Measurements from ENCODE around the gene CPLX1.
"Not testable (repeated sequence)": the region's sequence is repeated elsewhere in the genome, so short reads cannot be mapped to it uniquely, and the experiment has no call there.

The CPLX1 gene

DNA sequence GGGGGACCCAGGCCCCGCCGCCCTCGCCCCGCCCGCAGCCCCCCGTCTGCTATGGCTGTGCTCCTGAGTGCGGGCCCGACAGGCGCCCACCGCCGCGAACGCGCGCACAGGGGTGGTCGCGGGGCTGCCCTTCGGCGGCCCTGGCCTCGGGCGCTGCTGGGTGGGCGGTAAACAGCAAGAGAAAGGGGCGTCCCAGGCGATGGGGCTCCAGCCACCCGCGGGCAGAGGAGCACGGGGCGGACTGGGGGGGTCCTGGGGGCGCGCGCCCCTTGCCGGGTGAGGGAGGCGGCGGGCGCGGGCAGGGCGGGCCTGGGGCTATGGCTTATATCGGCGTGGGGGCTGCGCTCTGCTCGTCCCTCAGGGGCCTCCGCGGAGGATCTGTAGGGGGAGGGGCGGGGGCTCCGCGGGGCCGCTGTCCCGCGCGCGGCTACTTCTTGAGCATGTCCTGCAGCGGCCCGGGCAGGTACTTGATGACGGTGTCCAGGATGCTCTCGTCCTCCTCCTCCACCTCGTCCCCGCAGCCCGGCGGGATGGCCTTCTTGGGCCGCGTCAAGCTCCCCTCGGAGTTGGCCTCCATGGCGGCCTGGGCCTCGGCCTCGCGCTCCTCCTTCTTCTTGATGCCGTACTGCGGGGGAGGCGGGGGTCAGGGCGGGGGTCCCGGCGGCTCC lies 39.7 kb downstream of the CPLX1 start:
- H3K4me3 ChIP-seq (ENCODE audit: low read length), result no peak overlapping the region
- DNase-seq (ENCODE audit: low read depth, low spot score), result no peak

DNA sequence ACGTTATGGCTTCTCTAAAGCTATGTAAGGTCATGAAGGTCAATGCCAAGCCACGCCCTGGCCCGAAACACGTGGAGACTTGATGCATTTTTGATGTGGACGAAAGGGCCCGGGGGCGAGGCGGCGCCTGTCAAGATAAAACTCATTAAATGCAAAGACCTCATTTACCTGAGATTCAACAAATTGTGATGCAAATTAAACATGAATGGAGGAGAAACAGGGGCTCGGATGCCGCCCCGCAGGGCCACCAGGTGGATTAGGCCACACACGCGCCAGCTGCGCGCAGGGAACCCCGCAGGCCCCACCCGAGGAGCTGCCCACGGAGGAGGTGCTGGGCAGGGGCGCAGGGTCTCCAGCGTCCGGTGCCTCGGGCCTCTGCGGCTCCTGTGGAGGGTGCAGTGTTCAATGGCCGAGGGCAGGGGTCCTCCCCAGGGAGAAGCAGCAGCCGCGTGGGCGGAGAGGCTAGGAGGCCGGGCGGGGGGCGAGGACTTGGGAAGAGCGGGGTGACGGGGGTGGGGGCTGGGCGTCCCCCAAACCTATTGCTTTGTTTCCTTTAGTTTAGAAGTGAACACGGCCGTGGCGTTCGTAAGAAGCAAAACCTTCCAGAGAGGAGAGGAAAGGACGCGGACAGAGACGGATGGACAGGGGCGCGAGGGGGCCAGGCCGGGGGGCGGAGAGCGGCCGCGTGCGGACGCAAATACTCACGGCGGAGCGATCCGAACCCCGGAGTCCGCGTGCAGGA lies 40.4 kb downstream of the CPLX1 start:
- no peak overlapping the region for H3K4me3 ChIP-seq (ENCODE audit: low read length)
- no peak for DNase-seq (ENCODE audit: low read depth, low spot score)

DNA sequence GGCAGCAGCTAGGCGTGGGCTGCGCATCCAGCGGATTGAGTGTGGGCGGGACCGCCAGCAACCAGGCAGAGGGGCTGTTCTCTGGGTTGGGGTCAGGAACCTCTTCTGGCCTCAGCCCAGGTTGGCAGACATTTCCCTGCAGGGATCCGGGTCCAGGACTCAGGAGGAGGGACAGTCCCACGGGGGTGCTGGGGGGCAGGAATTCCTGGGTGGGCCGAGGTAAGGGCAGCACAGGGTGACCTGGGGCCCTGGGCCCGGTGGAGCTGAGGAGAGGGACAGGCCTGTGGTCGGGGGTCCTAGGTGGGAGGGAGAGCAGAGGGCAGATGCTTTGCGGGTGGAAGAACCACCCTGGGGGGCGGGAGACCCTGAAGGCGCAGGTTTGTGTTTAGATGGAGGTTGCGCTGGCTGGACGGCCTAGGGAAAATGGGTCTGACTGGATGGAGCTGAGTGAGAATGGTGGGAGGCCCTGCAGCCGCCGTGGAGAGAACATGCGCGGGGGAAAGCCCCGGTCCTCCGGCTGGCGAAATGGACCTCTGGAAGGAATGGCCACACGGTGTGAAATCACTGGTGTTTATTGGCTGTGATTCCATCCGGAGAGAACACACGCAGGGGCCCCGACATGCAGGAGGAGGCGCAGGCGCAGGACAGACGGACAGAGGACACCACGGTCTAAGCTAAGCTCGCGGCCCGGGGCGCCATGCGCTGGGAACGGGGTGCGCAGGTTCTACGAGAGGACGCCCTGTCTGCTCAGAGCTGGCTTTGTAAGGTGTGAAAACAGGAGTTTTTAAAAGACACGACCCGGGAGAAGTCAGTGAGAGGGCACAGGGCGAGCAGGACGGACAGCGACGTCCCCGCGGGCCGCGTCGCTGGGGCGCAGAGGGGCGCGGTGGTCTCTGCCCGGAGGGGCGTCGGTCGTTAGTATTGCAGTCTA lies 41.3 kb downstream of the CPLX1 start:
- H3K4me3 ChIP-seq (ENCODE audit: low read length), result no peak overlapping the region
- no peak for DNase-seq (ENCODE audit: low read depth, low spot score)

DNA sequence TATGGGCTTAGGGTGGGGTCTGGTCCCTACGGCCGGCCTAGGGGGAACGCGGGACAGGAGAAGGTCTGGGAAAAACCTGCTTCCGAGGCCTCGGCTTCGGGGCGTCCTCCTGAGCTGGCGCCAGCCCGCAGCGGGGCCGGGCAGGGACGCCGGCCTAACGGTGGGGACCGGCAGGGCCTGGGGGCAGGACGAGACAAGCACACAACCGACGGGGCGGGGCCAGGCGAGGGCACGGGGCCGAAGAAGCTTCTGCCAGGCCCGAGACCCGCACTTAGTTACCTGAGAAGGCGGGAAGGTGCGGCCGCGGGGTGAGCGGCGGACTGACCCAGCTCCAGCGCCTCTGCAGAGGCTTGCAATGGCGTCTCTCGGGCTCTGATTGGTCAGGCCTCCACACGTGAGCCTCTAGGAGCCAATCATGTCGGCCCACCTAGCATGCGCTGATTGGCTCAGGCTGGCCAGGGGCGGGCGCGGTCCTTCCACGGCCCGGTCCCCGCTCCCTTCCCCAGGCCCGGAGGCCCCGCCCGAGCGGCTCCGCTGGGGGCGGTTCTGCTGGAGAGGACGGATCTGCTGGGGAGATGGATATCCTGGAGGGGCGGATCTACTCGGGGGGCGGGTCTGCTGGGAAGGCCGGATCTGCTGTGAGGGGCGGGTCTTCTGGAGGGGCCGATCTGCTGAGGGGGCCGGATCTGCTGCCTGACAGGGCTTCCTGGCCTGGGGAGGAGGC lies 44.3 kb downstream of the CPLX1 start:
- peak overlapping the region; percentile 89 for H3K4me3 ChIP-seq (ENCODE audit: low read length)
- DNase-seq (ENCODE audit: low read depth, low spot score), result peak; percentile 98

DNA sequence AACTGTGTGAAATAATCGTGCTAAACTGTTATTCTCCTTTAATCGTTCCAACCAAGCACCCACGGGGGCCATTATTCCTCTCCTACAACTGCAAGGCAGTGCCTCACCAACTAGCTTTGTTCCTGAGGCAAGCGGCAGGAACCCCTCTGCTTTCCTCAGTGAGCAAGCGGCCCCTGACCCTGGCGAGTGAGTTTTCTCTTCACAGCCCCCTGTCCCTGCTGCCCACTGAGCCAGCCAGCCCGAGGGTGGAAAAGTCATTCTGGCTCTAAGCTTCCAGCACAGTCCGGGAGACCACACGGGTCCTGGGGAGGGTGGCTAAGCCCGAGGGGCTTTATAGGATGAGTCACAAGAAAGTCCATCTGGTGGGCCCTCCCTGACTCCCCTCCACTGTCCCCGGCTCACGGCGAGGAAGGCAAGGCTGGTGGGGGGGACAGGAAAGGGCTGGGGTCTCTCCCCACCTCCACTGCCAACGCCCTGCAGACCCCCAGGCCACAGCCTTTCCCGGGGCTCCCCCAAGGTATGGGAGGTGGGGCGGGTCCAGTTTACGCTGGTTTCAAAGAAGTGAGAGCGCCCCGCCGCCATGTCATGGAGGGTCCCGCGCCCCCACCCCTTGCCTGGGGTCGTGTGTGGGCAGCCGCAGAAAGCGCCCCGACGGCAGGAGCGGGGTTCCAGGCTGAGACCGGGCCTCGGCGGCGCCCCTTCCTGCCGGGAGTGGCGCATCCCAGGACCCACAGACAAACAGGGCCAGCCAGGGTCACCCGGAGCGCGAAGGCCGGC lies 45.0 kb downstream of the CPLX1 start:
- peak overlapping the region; percentile 89 for H3K4me3 ChIP-seq (ENCODE audit: low read length)
- no peak for DNase-seq (ENCODE audit: low read depth, low spot score)

DNA sequence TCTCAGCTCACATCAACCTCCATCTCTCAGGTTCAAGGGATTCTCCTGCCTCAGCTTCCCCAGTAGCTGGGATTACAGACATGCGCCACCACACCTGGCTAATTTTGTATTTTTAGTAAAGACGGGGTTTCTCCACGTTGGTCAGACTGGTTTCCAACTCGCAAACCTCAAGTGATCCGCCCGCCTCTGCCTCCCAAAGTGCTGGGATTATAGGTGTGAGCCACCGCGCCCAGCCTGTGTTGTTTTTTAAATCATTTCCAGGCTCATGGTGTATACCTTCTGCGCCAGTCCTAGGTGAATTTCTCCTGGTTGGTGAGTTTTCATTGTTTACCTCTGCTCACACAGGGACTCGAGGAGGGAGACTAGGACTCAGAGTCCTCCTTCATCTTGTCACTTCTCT lies 45.7 kb downstream of the CPLX1 start:
- peak overlapping the region; percentile 89 for H3K4me3 ChIP-seq (ENCODE audit: low read length)
- not testable (repeated sequence) for DNase-seq (ENCODE audit: low read depth, low spot score)

DNA sequence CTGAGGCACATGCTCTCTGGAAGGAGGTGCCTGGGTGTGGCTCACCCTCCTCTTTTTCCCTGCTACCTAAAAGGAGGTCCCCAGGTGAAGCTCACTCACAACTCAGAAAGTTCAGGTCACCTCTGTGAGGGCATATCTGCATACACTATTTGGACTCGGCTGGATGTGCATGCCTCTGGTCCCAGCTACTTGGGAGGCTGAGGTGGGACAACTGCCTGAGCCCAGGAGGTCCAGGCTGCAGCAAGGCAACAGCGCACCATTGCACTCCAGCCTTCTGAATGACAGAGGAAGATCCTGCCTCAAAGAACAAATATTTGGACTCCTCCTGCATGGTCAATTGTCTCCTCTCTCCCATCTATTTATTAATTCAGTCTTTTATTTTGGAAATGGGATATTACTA lies 46.4 kb downstream of the CPLX1 start:
- H3K4me3 ChIP-seq (ENCODE audit: low read length), result no peak overlapping the region
- DNase-seq (ENCODE audit: low read depth, low spot score), result no peak

DNA sequence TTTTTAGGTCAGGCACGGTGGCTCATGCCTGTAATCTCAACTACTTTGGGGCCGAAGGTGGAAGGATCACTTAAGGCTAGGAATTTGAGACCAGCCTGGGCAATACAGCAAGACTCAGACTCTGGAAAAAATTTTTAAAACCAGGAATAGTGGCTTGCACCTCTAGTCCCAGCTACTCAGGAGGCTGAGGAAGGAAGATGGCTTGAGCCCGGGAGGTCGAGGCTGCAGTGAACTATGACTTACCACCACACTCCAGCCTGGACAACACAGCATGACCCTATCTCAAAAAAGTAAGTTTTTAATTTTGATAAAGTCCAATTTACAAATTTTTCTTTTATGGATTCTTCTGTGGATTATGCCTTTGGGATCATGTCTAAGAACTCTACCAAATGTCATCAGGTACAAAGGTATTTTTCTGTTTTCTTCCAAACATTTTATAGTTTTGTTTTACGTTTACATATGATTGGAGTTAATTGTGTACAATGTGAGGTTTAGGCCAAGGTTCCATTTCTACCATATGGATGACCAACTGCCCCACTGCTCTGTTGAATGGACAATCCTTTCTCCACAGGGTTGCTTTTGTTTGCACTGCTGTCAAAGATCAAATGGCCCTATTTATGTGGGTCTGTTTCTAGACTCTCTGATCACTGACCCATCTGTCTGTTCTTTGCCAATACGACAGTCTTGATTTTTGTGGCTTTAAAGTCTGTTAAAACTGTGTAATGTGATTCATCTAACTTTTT lies 48.2 kb downstream of the CPLX1 start:
- no peak overlapping the region for H3K4me3 ChIP-seq (ENCODE audit: low read length)
- DNase-seq (ENCODE audit: low read depth, low spot score), result no peak

DNA sequence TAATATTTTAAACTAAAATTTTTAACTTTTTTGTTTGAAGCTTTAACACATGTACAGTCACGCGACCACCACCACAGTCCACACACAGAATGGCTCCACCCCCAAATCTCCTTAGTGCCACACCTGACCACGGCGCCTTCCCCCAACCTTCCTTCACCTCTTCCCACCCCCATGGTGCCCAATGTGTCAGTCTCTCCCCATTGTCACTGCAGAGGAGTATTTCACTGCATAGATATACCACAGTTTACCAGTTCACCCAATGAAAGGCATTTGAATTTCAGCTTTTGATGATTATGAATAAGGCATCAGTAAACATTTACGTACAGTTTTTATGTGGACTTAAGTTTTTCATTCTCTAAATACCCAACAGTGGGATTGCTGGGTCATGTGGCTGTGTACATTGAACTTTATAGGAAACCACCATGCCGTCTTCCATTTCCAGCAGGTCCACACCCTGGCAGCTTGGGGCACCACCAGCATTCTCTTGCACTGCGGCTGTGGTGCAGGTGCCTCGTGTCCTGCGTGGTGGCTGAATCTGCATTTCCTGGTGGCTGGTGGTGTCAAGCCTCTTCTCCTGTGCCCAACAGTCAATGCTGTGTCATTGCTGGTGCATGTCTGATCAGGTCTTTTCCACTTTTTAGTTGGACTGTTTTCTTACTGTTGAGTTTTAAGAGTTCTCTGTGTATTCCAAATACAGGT lies 49.0 kb downstream of the CPLX1 start:
- DNase-seq (ENCODE audit: low read depth, low spot score), result no peak

DNA sequence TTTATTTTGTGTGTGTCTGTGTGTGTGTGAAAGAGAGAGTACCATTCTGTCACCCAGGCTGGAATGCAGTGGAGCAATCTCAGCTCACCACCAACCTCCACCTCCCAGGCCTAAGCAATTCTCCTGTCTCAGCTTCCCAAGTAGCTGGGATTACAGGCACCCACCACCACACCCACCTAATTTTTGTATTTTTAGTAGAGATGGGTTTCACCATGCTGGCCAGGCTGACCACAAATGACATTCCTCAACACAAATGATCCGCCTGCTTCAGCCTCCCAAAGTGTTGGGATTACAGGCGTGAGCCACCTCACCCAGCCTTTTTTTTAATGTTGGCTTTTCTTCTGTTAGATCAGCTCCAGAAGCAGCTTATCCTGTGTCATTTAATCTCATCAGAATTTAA lies 50.4 kb downstream of the CPLX1 start:
- H3K4me3 ChIP-seq (ENCODE audit: low read length); DNase-seq (ENCODE audit: low read depth, low spot score): not testable (repeated sequence)

More for the DNA sequence above, 49.0 kb downstream of the CPLX1 start:
- H3K4me3 ChIP-seq (ENCODE audit: low read length), result no peak overlapping the region

DNA sequence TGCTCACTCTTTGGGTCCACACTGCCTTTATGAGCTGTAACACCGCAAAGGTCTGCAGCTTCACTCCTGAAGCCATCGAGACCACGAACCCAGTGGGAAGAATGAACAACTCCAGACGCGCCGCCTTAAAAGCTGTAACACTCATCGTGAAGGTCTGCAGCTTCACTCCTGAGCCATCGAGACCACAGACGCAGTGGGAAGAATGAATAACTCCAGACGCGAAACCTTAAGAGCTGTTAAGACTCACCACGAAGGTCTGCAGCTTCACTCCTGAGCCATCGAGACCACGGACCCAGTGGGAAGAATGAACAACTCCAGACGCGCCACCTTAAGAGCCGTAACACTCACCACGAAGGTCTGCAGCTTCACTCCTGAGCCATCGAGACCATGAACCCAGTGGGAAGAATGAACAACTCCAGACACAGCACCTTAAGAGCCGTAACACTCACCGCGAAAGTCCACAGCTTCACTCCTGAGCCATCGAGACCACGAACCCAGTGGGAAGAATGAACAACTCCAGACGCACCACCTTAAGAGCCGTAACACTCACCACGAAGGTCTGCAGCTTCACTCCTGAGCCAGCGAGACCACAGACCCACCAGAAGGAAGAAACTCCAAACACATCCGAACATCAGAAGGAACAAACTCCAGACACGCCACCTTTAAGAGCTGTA lies 51.4 kb downstream of the CPLX1 start:
- H3K4me3 ChIP-seq (ENCODE audit: low read length); DNase-seq (ENCODE audit: low read depth, low spot score): not testable (repeated sequence)

DNA sequence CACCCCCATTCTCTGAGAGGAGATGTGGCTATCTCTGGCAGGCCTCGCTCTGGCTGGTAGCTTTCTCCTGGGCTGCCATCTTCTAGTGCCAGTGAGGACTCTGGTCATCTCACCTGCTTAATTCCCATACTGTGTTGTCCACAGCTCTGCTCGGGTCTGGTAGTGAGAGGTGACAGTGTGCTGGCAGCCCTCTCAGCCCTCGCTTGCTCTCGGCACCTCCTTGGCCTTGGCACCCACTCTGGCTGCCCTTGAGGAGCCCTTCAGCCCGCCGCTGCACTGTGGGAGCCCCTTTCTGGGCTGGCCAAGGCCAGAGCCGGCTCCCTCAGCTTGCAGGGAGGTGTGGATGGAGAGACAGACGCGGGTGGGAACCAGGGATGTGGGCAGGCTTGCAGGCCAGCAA lies 52.7 kb downstream of the CPLX1 start:
- DNase-seq (ENCODE audit: low read depth, low spot score), result no peak
- H3K4me3 ChIP-seq (ENCODE audit: low read length), result no peak overlapping the region

DNA sequence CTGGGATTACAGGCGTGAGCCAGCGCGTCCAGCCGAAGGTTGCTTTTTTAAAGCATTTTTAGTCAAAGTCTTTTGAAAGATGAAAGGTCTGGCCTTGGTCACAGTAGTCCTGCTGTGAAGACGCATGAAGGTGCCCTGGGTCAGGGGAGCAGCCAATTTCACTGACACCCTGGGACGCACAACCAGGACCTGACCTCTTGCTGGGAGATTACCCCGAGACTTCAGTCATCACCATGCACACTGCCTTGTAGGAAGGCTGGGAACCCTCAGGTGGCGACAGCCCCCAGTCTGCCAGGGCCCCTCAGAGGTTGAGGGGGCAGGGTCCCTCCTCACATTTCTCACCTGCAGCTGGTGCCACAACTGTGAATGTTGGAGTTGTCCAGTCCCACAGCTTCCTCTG lies 53.2 kb downstream of the CPLX1 start:
- no peak overlapping the region for H3K4me3 ChIP-seq (ENCODE audit: low read length)
- no peak for DNase-seq (ENCODE audit: low read depth, low spot score)

DNA sequence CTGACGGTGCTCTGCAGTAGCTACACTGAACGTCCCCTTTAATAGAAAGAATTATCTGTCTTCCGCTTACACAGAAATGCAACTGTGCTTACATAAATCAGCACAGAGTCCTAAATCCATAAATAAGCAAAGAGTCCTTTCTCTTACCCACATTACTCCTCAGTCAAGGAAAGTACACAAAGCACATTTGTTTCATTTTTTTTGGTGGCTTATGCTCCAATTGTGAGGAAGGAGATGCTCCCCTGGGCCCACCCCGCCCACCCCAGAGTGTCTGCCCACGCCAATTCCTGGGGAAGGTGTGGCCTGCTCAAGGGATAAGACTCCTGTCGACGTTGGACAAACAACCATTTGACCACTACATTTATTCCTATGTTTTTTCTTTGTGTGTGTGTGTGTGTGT lies 53.8 kb downstream of the CPLX1 start:
- DNase-seq (ENCODE audit: low read depth, low spot score), result no peak
- no peak overlapping the region for H3K4me3 ChIP-seq (ENCODE audit: low read length)

DNA sequence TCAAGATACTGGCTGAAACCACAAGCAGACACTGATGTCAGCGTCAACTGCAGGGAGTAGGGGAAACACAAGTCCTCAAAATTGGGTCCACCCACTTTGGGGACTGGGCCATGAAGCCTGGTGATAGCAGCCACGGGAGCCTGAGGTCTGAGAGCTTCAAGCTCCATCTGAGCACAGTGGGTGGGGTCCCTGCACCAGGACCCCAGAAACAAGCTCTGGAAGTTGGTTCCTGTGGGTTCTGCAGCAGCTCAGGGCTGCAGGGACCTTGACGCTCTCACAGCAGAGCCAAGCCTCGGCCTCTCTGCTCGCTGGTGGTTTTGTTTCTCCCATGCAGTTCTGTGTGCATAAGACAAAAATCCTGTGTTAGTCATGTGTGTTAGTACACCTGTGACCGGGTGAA lies 54.5 kb downstream of the CPLX1 start:
- H3K4me3 ChIP-seq (ENCODE audit: low read length), result no peak overlapping the region
- no peak for DNase-seq (ENCODE audit: low read depth, low spot score)

DNA sequence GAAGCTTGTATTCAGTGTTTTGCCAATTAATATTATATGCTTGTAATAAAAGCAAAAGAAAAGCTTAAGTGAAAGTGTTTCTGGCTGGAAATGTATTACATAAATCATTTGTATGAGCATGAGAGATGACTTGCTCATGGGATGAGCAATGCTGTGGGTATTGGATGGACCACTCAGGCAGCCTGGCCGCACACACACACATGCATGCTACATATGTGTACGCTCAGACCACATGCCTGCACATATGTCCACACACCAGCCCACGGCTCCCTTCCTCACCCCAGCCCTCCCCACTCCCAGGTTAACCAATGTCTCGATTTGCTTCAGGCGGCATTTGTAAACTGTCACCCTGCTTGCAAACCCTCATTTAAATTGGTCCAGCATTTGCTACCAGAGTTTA lies 55.9 kb downstream of the CPLX1 start:
- no peak overlapping the region for H3K4me3 ChIP-seq (ENCODE audit: low read length)
- DNase-seq (ENCODE audit: low read depth, low spot score), result no peak

DNA sequence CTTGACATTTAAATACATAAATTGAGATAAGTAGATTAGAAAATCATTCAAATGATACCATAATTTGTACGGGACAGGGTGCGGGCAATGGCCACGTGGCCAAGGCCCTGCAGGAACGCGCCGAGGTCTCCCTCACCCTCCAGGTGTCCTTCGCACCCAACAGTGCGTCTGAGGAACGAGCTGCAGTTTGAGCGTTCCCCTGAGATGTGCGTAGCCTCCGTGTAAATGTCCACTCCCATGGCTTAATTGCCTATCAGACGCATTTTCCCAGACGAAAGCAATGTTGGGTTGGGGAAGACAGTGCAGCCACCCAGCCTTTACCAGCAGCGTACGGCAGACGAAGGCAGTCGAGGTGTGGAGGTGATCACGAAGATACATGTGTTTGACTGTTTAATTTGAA lies 56.4 kb downstream of the CPLX1 start:
- DNase-seq (ENCODE audit: low read depth, low spot score), result no peak
- H3K4me3 ChIP-seq (ENCODE audit: low read length), result no peak overlapping the region
